ENCODE results near the gene MOB2. TPM values are rescaled to one million over a fixed set of nuclear protein-coding genes. Genes with fewer than 3 reads are reported as not detected.
A peak's percentile ranks its signal among the peaks of the same experiment; 100 is the strongest.

Gene MOB2
- total and polyA plus RNA-seq, 5 experiments from 2014 or later = 29.1 to 84.3 (median 47.9) TPM

DNA sequence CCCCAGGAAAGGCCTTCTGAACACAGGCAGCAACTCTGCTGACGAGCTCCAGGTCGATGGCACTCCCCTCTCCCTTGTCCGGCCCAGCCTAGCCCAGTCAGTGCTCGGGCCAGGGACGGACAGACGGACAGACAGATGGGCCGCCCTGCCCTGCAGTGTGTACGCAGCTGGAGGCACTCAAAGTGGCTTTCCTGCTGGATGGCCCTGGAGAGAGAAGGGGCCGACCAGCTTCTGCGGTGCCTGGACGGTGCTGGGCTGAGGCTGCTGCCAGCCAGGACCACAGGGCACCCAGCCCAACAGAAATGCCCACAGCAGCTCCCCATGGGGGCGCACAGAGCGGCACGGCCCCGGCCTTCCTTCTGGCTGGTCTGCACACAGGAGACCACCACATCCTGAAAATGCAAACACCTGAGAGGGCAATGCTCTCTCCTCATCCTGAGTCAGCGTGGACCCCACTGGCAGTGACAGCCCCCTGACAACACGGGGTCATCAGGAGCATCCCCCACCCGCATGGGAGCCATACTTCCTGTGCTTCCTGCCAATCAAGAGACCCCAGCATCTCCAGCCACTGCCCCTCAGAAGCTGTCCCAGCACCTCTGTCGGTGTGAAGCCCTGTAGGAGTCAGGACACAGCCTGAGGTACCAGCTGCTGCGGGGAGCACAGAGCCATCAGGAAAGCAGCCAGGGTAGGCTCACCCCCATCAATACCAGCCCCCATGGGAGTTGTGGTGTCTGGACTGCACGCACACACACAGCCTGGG, 692 bp upstream of the MOB2 start:
- Mint-ChIP-seq H3K9me3 (no peaks in the 10 kb centered on the region), H3K27ac (peak overlapping the region in 7 of 10 donors; percentile 4 to 73 (median 52)), H3K36me3 (peaks cover 0 to 5% (median 0%) of the 10 kb centered on the region in 3 donors), H3K4me1 (peaks cover 21 to 50% (median 45%) of the 10 kb centered on the region in 4 donors), H3K4me3 (peak overlapping the region in 4 of 10 donors; percentile 11 to 60 (median 28)), H3K27me3 (no peaks in the 10 kb centered on the region)
- DNase-seq (peak in 1 of 10 donors; percentile 42), ATAC-seq (no peak)
- POLR2A ChIA-PET = no interaction called here

- peak overlapping the region in 3 of 10 donors; percentile 1 to 34 (median 26) for H3K4me3 Mint-ChIP-seq
- ATAC-seq = no peak
- H3K27me3 Mint-ChIP-seq = no peaks in the 10 kb centered on the region
- DNase-seq = peak in 1 of 10 donors; percentile 51
- POLR2A ChIA-PET = no interaction called here
- H3K36me3 Mint-ChIP-seq = peaks cover 0 to 5% (median 0%) of the 10 kb centered on the region in 3 donors
- peaks cover 18 to 50% (median 43%) of the 10 kb centered on the region in 4 donors for H3K4me1 Mint-ChIP-seq
- H3K27ac Mint-ChIP-seq = peak overlapping the region in 5 of 10 donors; percentile 0 to 73 (median 70)
- H3K9me3 Mint-ChIP-seq = no peaks in the 10 kb centered on the region
Observed at GRCh38 chr11:1485504-1485885, 1.1 kb downstream of the MOB2 start.

DNA sequence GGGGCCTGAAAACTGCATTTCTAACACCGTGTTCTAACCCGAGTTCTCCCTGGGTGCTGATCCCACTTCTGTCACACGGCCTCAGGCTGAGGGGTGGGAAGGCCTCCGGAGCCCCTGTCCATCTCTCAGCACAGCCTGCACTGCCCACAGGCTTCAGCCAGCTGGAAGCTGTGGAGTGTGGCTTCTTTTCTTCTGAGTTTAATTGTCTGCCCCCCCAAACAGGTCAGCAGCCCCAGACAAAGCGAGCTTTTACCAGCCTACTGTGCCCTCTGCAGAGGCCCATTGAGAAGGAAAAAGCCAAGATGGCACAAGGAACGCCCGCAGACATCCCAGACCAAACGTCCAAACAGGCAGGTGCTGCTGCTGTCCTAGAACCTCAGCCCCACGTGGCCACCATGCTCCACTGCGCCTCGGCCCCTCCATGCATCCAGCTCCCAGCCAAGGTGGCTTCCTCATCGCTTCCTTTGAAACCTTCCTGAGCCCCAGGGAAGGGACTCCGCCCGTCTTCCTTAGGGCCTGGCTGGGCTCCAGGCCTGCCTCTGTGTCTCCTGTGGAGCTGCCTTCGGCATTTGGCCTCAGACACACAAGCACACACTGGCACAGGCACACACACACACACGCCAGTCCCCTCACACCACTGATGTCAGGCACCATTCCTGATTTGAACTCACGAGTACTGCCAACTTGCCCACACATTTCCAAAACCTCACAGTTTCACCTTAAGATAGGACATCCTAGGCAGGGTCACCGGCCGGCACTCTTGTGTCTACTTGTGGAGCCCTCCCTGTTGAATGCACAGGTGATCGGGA, 1.7 kb downstream of the MOB2 start:
- POLR2A ChIA-PET = no interaction called here
- DNase-seq (peak in 1 of 10 donors; percentile 49), ATAC-seq (no peak)
- Mint-ChIP-seq H3K4me1 (peaks cover 20 to 50% (median 43%) of the 10 kb centered on the region in 4 donors), H3K4me3 (peak overlapping the region in 1 of 10 donors; percentile 1), H3K36me3 (peaks cover 0 to 9% (median 0%) of the 10 kb centered on the region in 3 donors), H3K27me3 (no peaks in the 10 kb centered on the region), H3K27ac (peak overlapping the region in 8 of 10 donors; percentile 5 to 88 (median 33)), H3K9me3 (no peaks in the 10 kb centered on the region)

GRCh38 chr11:1484061-1484671, 2.4 kb downstream of the MOB2 start:
- Mint-ChIP-seq H3K9me3 (no peaks in the 10 kb centered on the region), H3K4me1 (peaks cover 18 to 47% (median 37%) of the 10 kb centered on the region in 4 donors), H3K4me3 (no peak overlapping the region), H3K36me3 (peaks cover 0 to 11% (median 0%) of the 10 kb centered on the region in 3 donors), H3K27me3 (no peaks in the 10 kb centered on the region), H3K27ac (no peak overlapping the region)
- ATAC-seq = no peak
- POLR2A ChIA-PET = no interaction called here
- DNase-seq = peak in 1 of 10 donors; percentile 47

DNA sequence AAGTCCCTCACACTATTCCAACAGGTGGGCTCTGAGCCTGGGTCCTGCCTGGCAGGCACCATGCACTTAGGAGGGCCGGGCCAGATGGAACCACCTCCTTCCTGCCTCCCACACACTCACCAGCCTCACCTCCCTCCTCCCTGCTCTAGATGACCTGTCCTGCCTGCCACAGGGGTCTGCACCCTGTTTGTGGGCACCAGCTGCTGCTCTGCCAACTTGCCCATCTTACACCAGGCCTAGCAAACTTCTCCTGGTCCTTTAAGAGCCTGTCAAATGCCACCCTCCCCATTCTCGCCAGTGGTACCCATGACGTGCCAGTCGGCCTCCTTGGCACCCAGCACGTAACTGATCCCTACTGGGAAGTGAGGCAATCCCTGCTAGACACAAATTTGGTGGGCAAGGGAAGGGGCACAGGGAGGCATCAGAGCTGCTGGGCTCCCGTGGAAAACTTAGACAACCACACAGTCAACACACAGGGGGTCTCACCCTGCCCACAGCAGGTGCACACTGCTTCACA, 3.1 kb downstream of the MOB2 start:
- Mint-ChIP-seq H3K4me1 (peaks cover 18 to 47% (median 36%) of the 10 kb centered on the region in 4 donors), H3K4me3 (no peak overlapping the region), H3K27ac (peak overlapping the region in 6 of 10 donors; percentile 28 to 77 (median 57)), H3K36me3 (peaks cover 0 to 18% (median 0%) of the 10 kb centered on the region in 3 donors), H3K9me3 (no peaks in the 10 kb centered on the region), H3K27me3 (no peaks in the 10 kb centered on the region)
- DNase-seq (peak in 1 of 10 donors; percentile 42), ATAC-seq (no peak)
- POLR2A ChIA-PET = no interaction called here

GRCh38 chr11:1482581-1483444, 3.8 kb downstream of the MOB2 start:
- Mint-ChIP-seq H3K4me1 (peaks cover 18 to 43% (median 29%) of the 10 kb centered on the region in 4 donors), H3K9me3 (no peaks in the 10 kb centered on the region), H3K4me3 (no peak overlapping the region), H3K36me3 (peaks cover 0 to 21% (median 4%) of the 10 kb centered on the region in 3 donors), H3K27me3 (no peaks in the 10 kb centered on the region), H3K27ac (peak overlapping the region in 2 of 10 donors; percentile 34 to 63)
- peak in 1 of 10 donors; percentile 60 for DNase-seq
- POLR2A ChIA-PET = no interaction called here
- no peak for ATAC-seq

DNA sequence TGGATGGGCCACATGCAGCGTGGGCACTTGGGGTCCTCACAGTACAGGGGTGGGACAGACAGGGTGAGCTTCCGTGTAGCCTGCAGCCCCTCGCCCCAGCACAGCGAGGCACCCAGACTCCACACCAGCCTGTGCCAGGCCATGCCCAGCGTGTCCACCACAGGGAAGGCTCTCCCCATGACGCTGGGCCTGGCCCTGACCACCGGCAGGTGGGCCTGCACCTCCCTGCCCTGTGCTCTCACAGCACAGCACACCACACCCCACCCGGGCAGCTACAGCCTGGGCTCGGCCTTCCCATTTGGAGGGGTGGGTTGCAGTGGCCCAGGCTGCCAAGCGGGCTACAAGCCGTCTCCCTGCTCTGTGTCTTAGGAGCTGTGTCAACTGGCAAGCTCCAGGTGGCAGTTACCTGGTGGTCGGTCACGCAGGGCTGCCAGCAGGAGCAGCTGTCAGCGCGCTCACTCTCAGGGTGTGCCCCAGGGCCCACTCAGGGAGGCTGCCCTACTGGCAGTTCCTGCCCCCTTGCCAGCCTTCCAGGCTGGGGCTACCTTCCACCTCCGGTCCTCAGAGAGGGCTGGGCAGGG, 4.6 kb downstream of the MOB2 start:
- no peaks in the 10 kb centered on the region for H3K27me3 Mint-ChIP-seq
- H3K9me3 Mint-ChIP-seq = no peaks in the 10 kb centered on the region
- peaks cover 0 to 29% (median 7%) of the 10 kb centered on the region in 3 donors for H3K36me3 Mint-ChIP-seq
- POLR2A ChIA-PET = no interaction called here
- no peak overlapping the region for H3K4me3 Mint-ChIP-seq
- ATAC-seq = no peak
- H3K27ac Mint-ChIP-seq = peak overlapping the region in 1 of 10 donors; percentile 22
- peak in 1 of 10 donors; percentile 45 for DNase-seq
- H3K4me1 Mint-ChIP-seq = peaks cover 13 to 35% (median 24%) of the 10 kb centered on the region in 4 donors

DNA sequence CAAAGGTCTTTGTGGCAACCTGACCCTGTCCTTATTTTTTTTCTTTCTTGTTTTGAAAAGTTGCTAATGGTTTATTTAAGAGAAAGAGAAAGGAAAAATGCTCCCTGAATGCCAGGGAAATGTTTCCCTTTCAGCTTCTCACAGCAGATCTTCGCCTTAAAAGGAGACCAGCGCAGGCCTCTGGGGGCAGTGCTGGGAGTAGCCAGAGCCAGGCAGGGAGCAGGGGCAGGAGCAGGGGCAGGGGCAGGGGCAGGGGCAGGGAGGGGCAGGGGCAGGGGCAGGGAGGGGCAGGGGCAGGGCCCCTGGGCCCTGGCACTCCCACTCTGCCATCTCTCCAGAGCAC, 5.1 kb downstream of the MOB2 start:
- DNase-seq = no peak
- Mint-ChIP-seq H3K27ac (no peak overlapping the region), H3K27me3 (no peaks in the 10 kb centered on the region), H3K9me3 (no peaks in the 10 kb centered on the region), H3K36me3 (peaks cover 0 to 34% (median 7%) of the 10 kb centered on the region in 3 donors), H3K4me1 (peaks cover 13 to 34% (median 24%) of the 10 kb centered on the region in 4 donors), H3K4me3 (no peak overlapping the region)
- no peak for ATAC-seq
- POLR2A ChIA-PET = no interaction called here

DNA sequence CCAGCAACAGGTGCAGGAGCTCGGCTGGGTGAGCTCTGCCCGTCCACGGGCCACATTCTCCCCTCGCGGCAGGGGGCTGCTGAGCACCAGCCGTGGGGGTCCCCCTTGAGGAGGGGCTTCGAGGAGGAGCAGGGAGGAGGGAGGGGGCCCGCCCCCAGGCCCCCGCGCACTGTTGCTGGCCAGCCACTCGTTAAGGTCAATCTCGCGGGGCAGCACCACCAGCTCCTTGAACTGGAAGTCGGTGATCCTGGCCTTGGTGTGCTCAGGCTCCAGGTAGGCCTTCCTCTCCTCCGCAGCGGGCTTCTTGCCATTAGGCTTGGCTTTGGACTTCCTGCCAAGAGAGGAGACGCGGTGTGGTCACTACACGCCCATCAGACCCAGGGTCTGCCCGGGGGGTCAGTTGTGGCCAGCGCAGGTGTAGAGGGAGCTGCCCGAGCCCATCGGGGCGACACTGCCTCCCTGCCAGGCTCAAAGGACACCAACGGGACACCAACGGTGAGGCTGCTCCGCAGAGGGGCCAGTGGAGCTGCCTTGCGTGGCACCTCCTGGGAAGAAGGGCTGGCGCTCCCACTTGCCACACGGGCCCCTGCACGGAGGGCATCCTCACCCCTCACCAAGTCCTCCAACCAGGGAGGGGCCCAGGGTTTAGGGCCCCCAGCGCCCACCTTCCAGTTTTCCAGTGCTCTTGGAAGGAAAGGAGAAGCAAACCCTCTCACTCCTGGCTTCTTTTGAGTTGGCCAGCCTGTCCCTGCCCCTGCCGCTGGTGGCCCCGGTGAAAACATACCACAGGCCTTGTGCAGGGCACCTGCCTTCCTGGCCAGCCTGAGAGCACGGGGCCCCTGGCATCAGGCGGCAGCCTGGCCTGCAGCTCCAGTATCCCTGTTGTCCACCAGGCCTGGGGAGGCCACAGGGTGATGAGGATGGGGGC, 5.8 kb downstream of the MOB2 start:
- Mint-ChIP-seq H3K4me1 (peaks cover 11 to 29% (median 19%) of the 10 kb centered on the region in 4 donors), H3K27me3 (no peaks in the 10 kb centered on the region), H3K27ac (no peak overlapping the region), H3K4me3 (no peak overlapping the region), H3K9me3 (no peaks in the 10 kb centered on the region), H3K36me3 (peaks cover 0 to 39% (median 9%) of the 10 kb centered on the region in 3 donors)
- POLR2A ChIA-PET = no interaction called here
- no peak for ATAC-seq
- peak in 1 of 10 donors; percentile 57 for DNase-seq

DNA sequence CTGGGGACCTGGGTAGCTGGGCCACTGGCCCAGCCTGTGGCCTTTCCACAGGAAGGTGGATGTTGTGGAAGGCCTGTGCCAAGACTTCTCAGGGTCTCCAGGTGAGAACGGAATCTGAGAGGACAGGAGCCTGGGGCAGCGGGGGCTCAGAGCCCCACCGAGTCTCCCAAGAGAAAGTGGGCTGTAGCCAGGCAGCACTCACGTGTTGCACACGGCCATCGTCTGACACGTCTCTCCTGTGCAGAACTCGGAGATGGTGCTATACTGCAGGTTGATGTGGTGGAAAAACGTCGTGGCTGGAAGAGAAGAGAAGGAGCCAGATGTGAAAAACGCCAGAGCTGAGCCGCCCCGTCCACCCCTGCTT, 6.4 kb downstream of the MOB2 start:
- peak in 1 of 10 donors; percentile 28 for DNase-seq
- peaks cover 6 to 23% (median 14%) of the 10 kb centered on the region in 4 donors for H3K4me1 Mint-ChIP-seq
- no peaks in the 10 kb centered on the region for H3K9me3 Mint-ChIP-seq
- peaks cover 0 to 44% (median 10%) of the 10 kb centered on the region in 3 donors for H3K36me3 Mint-ChIP-seq
- H3K4me3 Mint-ChIP-seq = no peak overlapping the region
- ATAC-seq = no peak
- H3K27ac Mint-ChIP-seq = peak overlapping the region in 1 of 10 donors; percentile 58
- no peaks in the 10 kb centered on the region for H3K27me3 Mint-ChIP-seq
- POLR2A ChIA-PET = no interaction called here

GRCh38 chr11:1479678-1480118, 6.9 kb downstream of the MOB2 start:
- peak in 1 of 10 donors; percentile 40 for DNase-seq
- H3K27me3 Mint-ChIP-seq = no peaks in the 10 kb centered on the region
- no peaks in the 10 kb centered on the region for H3K9me3 Mint-ChIP-seq
- H3K27ac Mint-ChIP-seq = no peak overlapping the region
- peaks cover 5 to 20% (median 12%) of the 10 kb centered on the region in 4 donors for H3K4me1 Mint-ChIP-seq
- H3K36me3 Mint-ChIP-seq = peaks cover 0 to 47% (median 13%) of the 10 kb centered on the region in 3 donors
- POLR2A ChIA-PET = no interaction called here
- H3K4me3 Mint-ChIP-seq = no peak overlapping the region
- no peak for ATAC-seq

All from naive thymus-derived CD8-positive, alpha-beta T cell (primary cell).